Fibroblast of the aortic adventitia (primary cell): ENCODE results near the gene BTBD2. TPM values are rescaled to one million over a fixed set of nuclear protein-coding genes. Genes with fewer than 3 reads are reported as not detected.

ENCODE experiments used
- DNase-seq: peaks from one replicate; pipeline ENCODE4 v3.0.0-alpha.2; 2010; ENCODE audit warnings: low read depth
- H3K4me3 ChIP-seq: 2 replicates; pipeline ENCODE4 v1.5.1; 2011; ENCODE audit warnings: low read depth, mild to moderate bottlenecking, control low read depth, low read length, moderate library complexity
- total RNA-seq: library from RNA; depleted of rRNA; stranded (reverse); fragments of >200 nt; gene quantifications from 2 replicates; pipeline ENCODE4 v1.2.3, GENCODE V29; 2012; ENCODE audit warnings: low replicate concordance
- TF ChIP-seq, protein P1 (sequence below): IDR thresholded peaks from 2 replicates; pipeline ENCODE4 v1.5.1; 2011; ENCODE audit warnings: mild to moderate bottlenecking, low read length, control low read depth, inconsistent platforms; ENCODE audit not compliant: insufficient read depth

BTBD2 gene
- total RNA-seq: 15.5 and 59.3 TPM in 2 replicates

DNA sequence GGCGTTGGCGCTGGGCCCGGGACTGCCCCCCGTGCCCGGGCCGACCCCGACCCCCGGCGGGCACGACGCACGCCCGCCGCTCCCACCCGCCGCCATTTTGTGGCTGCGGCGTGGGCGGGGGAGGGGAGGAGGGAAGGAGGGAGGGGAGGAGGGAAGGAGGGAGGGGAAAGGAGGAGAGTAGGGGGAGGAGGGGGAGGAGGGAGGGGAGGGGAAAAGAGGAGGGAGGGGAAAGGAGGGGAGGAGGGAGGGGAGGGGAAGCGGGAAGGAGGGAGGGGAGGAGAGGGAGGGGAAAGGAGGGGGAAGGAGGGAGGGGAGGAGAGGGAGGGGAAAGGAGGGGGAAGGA, at the start of gene BTBD2:
Gene BTBD2 (minus strand): TSS at position 107 of the 343 bp plus-strand sequence. CDS start 11 bp downstream, at position 96.
- DNase-seq: peak; percentile 93
- peak within 1 kb of the TSS; percentile 81 for H3K4me3 ChIP-seq
- TF ChIP-seq, protein P1, sequence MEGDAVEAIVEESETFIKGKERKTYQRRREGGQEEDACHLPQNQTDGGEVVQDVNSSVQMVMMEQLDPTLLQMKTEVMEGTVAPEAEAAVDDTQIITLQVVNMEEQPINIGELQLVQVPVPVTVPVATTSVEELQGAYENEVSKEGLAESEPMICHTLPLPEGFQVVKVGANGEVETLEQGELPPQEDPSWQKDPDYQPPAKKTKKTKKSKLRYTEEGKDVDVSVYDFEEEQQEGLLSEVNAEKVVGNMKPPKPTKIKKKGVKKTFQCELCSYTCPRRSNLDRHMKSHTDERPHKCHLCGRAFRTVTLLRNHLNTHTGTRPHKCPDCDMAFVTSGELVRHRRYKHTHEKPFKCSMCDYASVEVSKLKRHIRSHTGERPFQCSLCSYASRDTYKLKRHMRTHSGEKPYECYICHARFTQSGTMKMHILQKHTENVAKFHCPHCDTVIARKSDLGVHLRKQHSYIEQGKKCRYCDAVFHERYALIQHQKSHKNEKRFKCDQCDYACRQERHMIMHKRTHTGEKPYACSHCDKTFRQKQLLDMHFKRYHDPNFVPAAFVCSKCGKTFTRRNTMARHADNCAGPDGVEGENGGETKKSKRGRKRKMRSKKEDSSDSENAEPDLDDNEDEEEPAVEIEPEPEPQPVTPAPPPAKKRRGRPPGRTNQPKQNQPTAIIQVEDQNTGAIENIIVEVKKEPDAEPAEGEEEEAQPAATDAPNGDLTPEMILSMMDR: no peak

DNA sequence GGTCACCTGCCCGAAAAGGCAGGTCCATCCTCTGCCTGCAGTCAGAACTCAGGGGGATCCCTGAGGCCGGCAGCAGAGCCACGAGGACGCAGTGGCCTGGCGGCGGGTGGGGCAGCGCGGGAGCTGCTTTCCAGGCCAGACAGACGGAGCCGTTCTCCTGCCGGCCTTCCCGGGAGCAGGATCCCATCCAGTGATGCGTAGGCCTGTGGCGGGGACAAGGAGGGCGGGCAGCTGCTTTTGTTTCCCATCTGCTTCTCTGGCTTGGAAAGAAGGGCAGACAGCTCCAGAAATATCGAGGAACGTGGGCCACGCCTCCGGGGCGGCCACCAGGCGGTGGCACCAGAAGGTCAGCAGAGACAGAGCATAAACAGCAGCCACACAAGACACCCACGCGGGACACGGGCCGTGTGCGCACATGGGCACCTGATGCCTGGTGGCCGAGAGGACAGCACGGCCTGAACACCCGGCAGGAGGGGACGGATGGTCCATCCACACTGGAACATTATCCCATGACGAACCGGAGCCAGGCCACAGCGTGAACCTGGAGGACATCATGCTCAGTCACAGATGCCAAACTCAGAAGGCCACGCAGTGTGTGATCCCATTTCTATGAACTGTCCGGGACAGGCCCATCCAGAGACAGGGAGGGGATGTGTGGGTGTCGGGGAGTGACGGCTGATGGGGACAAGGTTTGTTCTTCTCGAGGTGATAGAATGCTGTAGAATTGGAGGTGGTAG, 49.4 kb upstream of the BTBD2 start:
- TF ChIP-seq, protein P1: peak; percentile 11
- no peak overlapping the region for H3K4me3 ChIP-seq
- peak; percentile 38 for DNase-seq

DNA sequence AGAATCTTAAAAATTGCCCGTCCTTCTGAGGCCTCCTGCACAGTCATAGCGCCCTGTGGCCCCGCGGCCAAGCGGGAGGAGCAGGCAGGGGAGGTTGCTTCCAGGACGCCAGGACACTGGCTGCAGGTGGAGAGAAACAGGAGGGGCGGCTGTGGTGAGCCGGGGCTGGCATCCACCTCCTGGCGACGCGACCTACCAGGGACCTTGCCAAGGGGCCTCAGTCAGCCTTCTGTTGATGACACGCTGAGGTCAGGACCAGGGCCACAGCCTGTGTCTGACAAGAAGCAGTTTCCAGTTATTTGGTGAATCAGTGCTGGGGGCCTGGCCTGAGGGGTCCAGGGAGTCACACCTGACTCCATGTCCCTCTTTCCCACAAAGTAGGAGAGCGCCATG, 48.9 kb upstream of the BTBD2 start:
- TF ChIP-seq, protein P1: no peak
- H3K4me3 ChIP-seq: no peak overlapping the region
- no peak for DNase-seq

DNA sequence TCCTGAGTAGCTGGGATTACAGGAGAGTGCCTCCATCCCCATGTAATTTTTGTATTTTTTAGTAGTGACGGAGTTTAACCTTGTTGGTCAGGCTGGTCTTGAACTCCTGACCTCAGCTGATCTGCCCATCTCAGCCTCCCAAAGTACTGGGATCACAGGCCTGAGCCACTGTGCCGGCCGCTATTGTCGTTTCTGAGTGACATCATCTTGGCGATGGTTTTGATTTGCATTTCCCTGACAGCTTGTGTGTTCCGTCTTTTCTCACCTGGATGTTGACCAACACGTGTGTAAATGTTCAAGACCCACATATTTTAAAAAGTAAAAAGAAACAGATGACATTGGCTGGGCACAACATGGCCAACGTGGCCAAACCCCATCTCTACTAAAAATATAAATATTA, 48.3 kb upstream of the BTBD2 start:
- H3K4me3 ChIP-seq: no peak overlapping the region

DNA sequence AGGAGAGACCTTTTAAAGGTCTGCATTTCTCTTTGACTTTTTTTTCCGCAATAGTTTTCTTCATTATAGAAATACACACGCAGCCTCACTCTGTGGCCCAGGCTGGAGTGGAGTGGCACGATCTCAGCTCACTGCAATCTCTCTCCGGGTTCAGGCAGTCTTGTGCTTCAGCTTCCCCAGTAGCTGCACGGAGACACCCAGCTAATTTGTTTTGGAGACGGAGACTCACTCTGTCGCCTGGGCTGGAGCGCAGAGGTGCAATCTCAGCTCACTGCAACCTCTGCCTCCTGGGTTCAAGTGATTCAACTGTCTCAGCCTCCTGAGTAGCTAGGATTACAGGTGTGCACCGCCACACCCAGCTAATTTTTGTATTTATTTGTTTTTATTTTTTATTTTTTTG, 47.3 kb upstream of the BTBD2 start:
- TF ChIP-seq, protein P1: no peak
- no peak overlapping the region for H3K4me3 ChIP-seq
- no peak for DNase-seq

More for the DNA sequence above, 48.3 kb upstream of the BTBD2 start:
- no peak for DNase-seq
- TF ChIP-seq, protein P1: no peak

DNA sequence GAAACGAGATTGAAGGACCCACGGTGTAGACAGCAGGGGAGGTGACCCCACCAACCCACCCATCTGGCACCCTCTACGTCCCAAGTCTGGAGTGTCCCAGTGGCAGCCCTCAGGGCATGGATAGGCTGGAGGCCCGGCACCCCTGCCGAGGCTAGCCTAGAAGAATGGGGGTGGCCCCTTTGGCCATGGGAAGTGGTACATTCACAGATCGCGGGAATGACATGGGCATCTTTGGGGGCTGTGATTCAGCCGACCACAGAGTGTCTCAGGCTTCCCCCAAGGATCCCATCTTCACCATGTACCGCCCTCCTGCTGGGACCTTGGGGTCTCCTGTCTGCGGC, 46.8 kb upstream of the BTBD2 start:
- DNase-seq: no peak
- TF ChIP-seq, protein P1: no peak
- H3K4me3 ChIP-seq: peak overlapping the region; percentile 73
